ENCODE data around the gene P2RY11. TPM values are rescaled to one million over a fixed set of nuclear protein-coding genes. Genes with fewer than 3 reads are reported as not detected.

The P2RY11 gene
- total and polyA plus RNA-seq, 12 donors: 0.77 to 21.5 (median 6.5) TPM

GRCh38 chr19:10114651-10115391 is 3.3 kb downstream of the P2RY11 start:
- Histone ChIP-seq H3K27me3 (no peaks in the 10 kb centered on the region), H3K4me3 (no peak overlapping the region), H3K27ac (no peak overlapping the region), H3K4me1 (replicated peaks in 1 of 2) (peaks cover 7 to 9% of the 10 kb centered on the region in 2 donors), H3K36me3 (replicated peaks in 1 of 2) (peaks cover 0 to 63% of the 10 kb centered on the region in 2 donors), H3K9me3 (replicated peaks in 1 of 3) (no peaks in the 10 kb centered on the region)
- TF ChIP-seq CTCF (IDR thresholded peaks at IDR 0.05) (no peak), POLR2A (IDR thresholded peaks at IDR 0.05) (no peak)
- intact Hi-C loops (cut with DNase I): loop anchor here (10.0 kb wide), 2 partner anchors 130 to 180 kb away; partner anchors contain the start of gene OLFM2 (in 1 of the 2)
- 62 to 79% (median 75%) methylated on average over 12 to 26 of the region's 26 CpGs for WGBS, 4 donors
- peak in 1 of 7 donors; percentile 24 for DNase-seq

GRCh38 chr19:10115392-10116084 is 4.0 kb downstream of the P2RY11 start:
- 85 to 91% (median 87%) methylated on average over 14 to 45 of the region's 45 CpGs for WGBS, 4 donors
- H3K9me3 ChIP-seq (replicated peaks in 1 of 3): no peaks in the 10 kb centered on the region
- intact Hi-C loops (cut with DNase I): loop anchor here (10.0 kb wide), 2 partner anchors 129 to 181 kb away; partner anchors contain the start of gene OLFM2 (in 1 of the 2)
- DNase-seq: no peak
- H3K4me3 ChIP-seq: no peak overlapping the region
- H3K27me3 ChIP-seq: no peaks in the 10 kb centered on the region
- H3K27ac ChIP-seq: no peak overlapping the region
- TF ChIP-seq CTCF (IDR thresholded peaks at IDR 0.05) (no peak), POLR2A (IDR thresholded peaks at IDR 0.05) (no peak)
- peaks cover 7 to 12% of the 10 kb centered on the region in 2 donors for H3K4me1 ChIP-seq (replicated peaks in 1 of 2)
- peaks cover 0 to 56% of the 10 kb centered on the region in 2 donors for H3K36me3 ChIP-seq (replicated peaks in 1 of 2)

GRCh38 chr19:10116085-10116865 is 4.8 kb downstream of the P2RY11 start:
- Histone ChIP-seq H3K36me3 (replicated peaks in 1 of 2) (peaks cover 0 to 49% of the 10 kb centered on the region in 2 donors), H3K27me3 (no peaks in the 10 kb centered on the region), H3K9me3 (replicated peaks in 1 of 3) (no peaks in the 10 kb centered on the region), H3K4me3 (no peak overlapping the region), H3K27ac (no peak overlapping the region), H3K4me1 (replicated peaks in 1 of 2) (peaks cover 7 to 15% of the 10 kb centered on the region in 2 donors)
- 20 to 87% (median 79%) methylated on average over 1 to 35 of the region's 35 CpGs for WGBS, 4 donors
- DNase-seq: no peak
- intact Hi-C loops (cut with DNase I): loop anchor here (10.0 kb wide), 2 partner anchors 129 to 181 kb away; partner anchors contain the start of gene OLFM2 (in 1 of the 2)
- TF ChIP-seq CTCF (IDR thresholded peaks at IDR 0.05): no peak
- TF ChIP-seq POLR2A (IDR thresholded peaks at IDR 0.05): no peak
